Gastrocnemius medialis (tissue), 4 donors: ENCODE measurements around the gene ESF1. TPM values are rescaled to one million over a fixed set of nuclear protein-coding genes. Genes with fewer than 3 reads are reported as not detected.
A peak's percentile ranks its signal among the peaks of the same experiment; 100 is the strongest.

Experiments used
- ATAC-seq, 2 donors: fragments of 150-250 bp; one replicate each; pipeline ENCODE4 v1.9.1; 2016
- DNase-seq, 2 donors: peaks; one replicate each; pipeline ENCODE4 v3.0.0-alpha.2; 2019
- H3K27ac ChIP-seq, 4 donors: fragments of 200-600 bp; sonication (generic); 1 replicate in 1 of 4; 2 replicates in 3 of 4; pipeline ENCODE4 v1.5.1; 2016 to 2018; ENCODE audit warnings: mild to moderate bottlenecking in 2 of 4, moderate library complexity in 1 of 4
- H3K27me3 ChIP-seq, 3 donors: fragments of 200-600 bp; sonication (generic) in 2 of 3; 1 replicate in 1 of 3; 2 replicates in 2 of 3; pipeline versions ENCODE4 v1.5.1 to v1.6.0; 2016 to 2019; ENCODE audit warnings: mild to moderate bottlenecking in 1 of 3, moderate library complexity in 1 of 3
- H3K36me3 ChIP-seq, 2 donors: fragments of 200-600 bp; sonication (generic) in 1 of 2; one replicate each; pipeline ENCODE4 v1.5.1; 2017 to 2018
- H3K4me1 ChIP-seq, 2 donors: fragments of 200-600 bp; sonication (generic) in 1 of 2; one replicate each; pipeline ENCODE4 v1.5.1; 2016 to 2017; ENCODE audit warnings: mild to moderate bottlenecking in 2 of 2
- H3K4me3 ChIP-seq, 4 donors: fragments of 200-600 bp; sonication (generic) in 3 of 4; 1 replicate in 1 of 4; 2 replicates in 3 of 4; pipeline ENCODE4 v1.5.1; 2016 to 2019; ENCODE audit warnings: mild to moderate bottlenecking in 2 of 4
- H3K9me3 ChIP-seq, 3 donors: fragments of 200-600 bp; sonication (generic) in 2 of 3; 1 replicate in 1 of 3; 2 replicates in 2 of 3; pipeline ENCODE4 v1.5.1; 2016 to 2019
- CTCF ChIP-seq, 5 experiments: fragments of 450-650 bp in 3 of 5; fragments of 200-600 bp in 2 of 5; sonication (generic) in 2 of 5; IDR thresholded peaks in 4 of 5; conservative IDR thresholded peaks in 1 of 5; 1 replicate in 4 of 5; 2 replicates in 1 of 5; pipeline ENCODE4 v1.5.1; 2016 to 2019; ENCODE audit warnings: antibody characterized with exemption in 5 of 5, mild to moderate bottlenecking in 3 of 5, moderate library complexity in 3 of 5
- POLR2A ChIP-seq, 2 donors: fragments of 450-650 bp; IDR thresholded peaks; one replicate each; pipeline ENCODE4 v1.6.1; 2017; ENCODE audit warnings: antibody characterized with exemption in 2 of 2, mild to moderate bottlenecking in 2 of 2, moderate library complexity in 2 of 2
- in situ Hi-C, 4 donors: fragments of 200-750 bp; cut with MboI; loops; one replicate each; pipeline versions ENCODE4 v1.15.0 to v1.8.0; 2017; ENCODE audit warnings: low sequenced_read_pairs in 4 of 4
- intact Hi-C: fragments of 100-400 bp; cut with DNase I; formaldehyde crosslinking; loops from one replicate; pipeline ENCODE4 v1.15.1; 2023; ENCODE audit warnings: low total_unique reads
- total RNA-seq, 4 donors: library from RNA; depleted of rRNA; stranded (reverse); fragments of >200 nt; gene quantifications; one replicate each; pipeline versions ENCODE4 v1.1.0 to v1.2.3, GENCODE V29; 2016

Gene ESF1
- total RNA-seq, 4 donors from 2014 or later, result 8.6 to 12.2 (median 10.8) TPM

- ATAC-seq, result peak; percentile 89 to 96
- H3K4me1 ChIP-seq, result peaks cover 25 to 42% of the 10 kb centered on the region in 2 donors
- DNase-seq, result no peak
- H3K27ac ChIP-seq, result peak overlapping the region; percentile 42 to 63 (median 61)
- TF ChIP-seq POLR2A (IDR thresholded peaks at IDR 0.05) (no peak), CTCF (IDR thresholded peaks at IDR 0.05 in 4 of 5, conservative IDR thresholded peaks at IDR 0.05 in 1 of 5) (no peak)
- H3K27me3 ChIP-seq, result no peaks in the 10 kb centered on the region
- peaks cover 0 to 22% of the 10 kb centered on the region in 2 donors for H3K36me3 ChIP-seq
- H3K9me3 ChIP-seq, result no peaks in the 10 kb centered on the region
- intact Hi-C loops (no loop called here), in situ Hi-C loops (no loop called here)
- H3K4me3 ChIP-seq, result no peak overlapping the region
These were observed 48.1 kb downstream of the ESF1 start for GRCh38 chr20:13736436-13737191.

- Histone ChIP-seq H3K27me3 (no peaks in the 10 kb centered on the region), H3K4me1 (peaks cover 25 to 42% of the 10 kb centered on the region in 2 donors), H3K4me3 (no peak overlapping the region), H3K36me3 (peaks cover 0 to 23% of the 10 kb centered on the region in 2 donors), H3K27ac (peak overlapping the region; percentile 42 to 63 (median 61)), H3K9me3 (no peaks in the 10 kb centered on the region)
- ATAC-seq (no peak), DNase-seq (no peak)
- intact Hi-C loops (no loop called here), in situ Hi-C loops (no loop called here)
- TF ChIP-seq CTCF (IDR thresholded peaks at IDR 0.05 in 4 of 5, conservative IDR thresholded peaks at IDR 0.05 in 1 of 5), result no peak
- no peak for TF ChIP-seq POLR2A (IDR thresholded peaks at IDR 0.05)
These were observed 48.9 kb downstream of the ESF1 start for GRCh38 chr20:13735826-13736225.

GRCh38 chr20:13723011-13723410 lies 61.7 kb downstream of the ESF1 start:
- Histone ChIP-seq H3K4me3 (no peak overlapping the region), H3K4me1 (peaks cover 4 to 11% of the 10 kb centered on the region in 2 donors), H3K36me3 (peaks cover 0 to 9% of the 10 kb centered on the region in 2 donors), H3K27ac (peak overlapping the region in 1 of 4 donors; percentile 4), H3K9me3 (no peaks in the 10 kb centered on the region), H3K27me3 (no peaks in the 10 kb centered on the region)
- intact Hi-C loops (no loop called here), in situ Hi-C loops (no loop called here)
- TF ChIP-seq POLR2A (IDR thresholded peaks at IDR 0.05), result no peak
- no peak for TF ChIP-seq CTCF (IDR thresholded peaks at IDR 0.05 in 4 of 5, conservative IDR thresholded peaks at IDR 0.05 in 1 of 5)
- DNase-seq, result no peak
- peak; percentile 54 to 78 for ATAC-seq

- H3K4me1 ChIP-seq, result peaks cover 4 to 11% of the 10 kb centered on the region in 2 donors
- H3K27me3 ChIP-seq, result no peaks in the 10 kb centered on the region
- H3K27ac ChIP-seq, result no peak overlapping the region
- in situ Hi-C loops (no loop called here), intact Hi-C loops (no loop called here)
- no peaks in the 10 kb centered on the region for H3K9me3 ChIP-seq
- no peak for ATAC-seq
- no peak overlapping the region for H3K4me3 ChIP-seq
- no peak for DNase-seq
- peaks cover 0 to 44% of the 10 kb centered on the region in 2 donors for H3K36me3 ChIP-seq
- TF ChIP-seq CTCF (IDR thresholded peaks at IDR 0.05 in 4 of 5, conservative IDR thresholded peaks at IDR 0.05 in 1 of 5) (no peak), POLR2A (IDR thresholded peaks at IDR 0.05) (no peak)
These were observed 66.5 kb downstream of the ESF1 start for GRCh38 chr20:13718171-13718570.
